ENCODE results near the gene FBXW9. TPM values are rescaled to one million over a fixed set of nuclear protein-coding genes. Genes with fewer than 3 reads are reported as not detected.
A peak's percentile ranks its signal among the peaks of the same experiment; 100 is the strongest.

The FBXW9 gene
- 1 to 10 TPM; 3.8 to 7.5 (median 4.1) TPM for total RNA-seq

DNA sequence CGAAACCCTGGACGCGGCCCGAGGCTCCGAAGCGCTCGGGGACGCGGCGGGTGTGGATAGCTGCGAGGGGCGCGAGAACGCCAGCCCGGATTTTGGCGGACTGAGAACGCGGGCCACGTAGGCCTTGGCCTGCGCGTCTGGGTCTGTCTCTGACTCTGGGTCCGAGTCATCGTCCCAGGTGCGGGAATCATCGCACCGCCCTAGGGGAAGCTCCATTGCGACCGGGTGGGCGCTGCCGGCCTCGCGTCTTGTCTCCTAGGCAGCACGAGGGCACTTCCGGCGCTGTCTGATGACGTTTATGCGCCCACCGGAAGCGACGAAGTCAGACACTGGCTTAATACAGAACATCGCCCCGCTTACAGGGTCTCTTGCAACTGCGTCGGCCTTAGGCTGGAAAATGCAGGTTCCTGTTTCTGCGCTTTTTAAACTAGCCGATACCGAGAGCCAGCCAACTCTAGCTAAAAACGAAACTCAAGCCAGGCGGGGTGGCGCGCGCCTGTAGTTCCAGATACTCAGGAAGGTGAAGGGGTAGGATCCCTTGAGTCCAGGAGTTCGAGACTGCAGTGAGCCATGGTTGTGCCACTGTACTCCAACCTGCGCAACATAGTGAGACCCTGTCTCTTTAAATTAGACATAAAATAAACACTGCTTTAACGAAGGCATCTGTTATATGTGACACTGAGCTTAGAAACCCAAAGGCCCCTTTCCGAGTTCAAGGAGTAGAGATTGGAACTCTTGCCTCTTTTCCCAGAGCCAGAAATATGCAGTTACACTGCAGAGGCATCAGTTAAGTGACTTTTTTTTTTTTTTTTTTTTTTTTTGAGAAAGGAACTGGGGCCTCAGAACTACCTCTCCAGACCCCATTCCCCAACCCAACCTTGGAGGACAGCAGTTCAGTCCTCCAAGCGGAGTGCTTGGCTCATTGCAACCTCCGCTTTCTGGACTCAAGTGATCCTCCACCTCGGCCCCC lies at the start of gene FBXW9:
Gene FBXW9, minus strand, starts transcription at position 266 of the 970 bp plus-strand sequence. Its CDS starts 50 bp downstream, at position 216.
- H3K9me3 ChIP-seq = no peaks in the 10 kb centered on the region
- H3K4me3 ChIP-seq = peak within 1 kb of the TSS; percentile 67 to 90
- TF ChIP-seq POLR2A (IDR thresholded peaks at IDR 0.05) = peak; percentile 51 to 61
- TF ChIP-seq, protein P1, sequence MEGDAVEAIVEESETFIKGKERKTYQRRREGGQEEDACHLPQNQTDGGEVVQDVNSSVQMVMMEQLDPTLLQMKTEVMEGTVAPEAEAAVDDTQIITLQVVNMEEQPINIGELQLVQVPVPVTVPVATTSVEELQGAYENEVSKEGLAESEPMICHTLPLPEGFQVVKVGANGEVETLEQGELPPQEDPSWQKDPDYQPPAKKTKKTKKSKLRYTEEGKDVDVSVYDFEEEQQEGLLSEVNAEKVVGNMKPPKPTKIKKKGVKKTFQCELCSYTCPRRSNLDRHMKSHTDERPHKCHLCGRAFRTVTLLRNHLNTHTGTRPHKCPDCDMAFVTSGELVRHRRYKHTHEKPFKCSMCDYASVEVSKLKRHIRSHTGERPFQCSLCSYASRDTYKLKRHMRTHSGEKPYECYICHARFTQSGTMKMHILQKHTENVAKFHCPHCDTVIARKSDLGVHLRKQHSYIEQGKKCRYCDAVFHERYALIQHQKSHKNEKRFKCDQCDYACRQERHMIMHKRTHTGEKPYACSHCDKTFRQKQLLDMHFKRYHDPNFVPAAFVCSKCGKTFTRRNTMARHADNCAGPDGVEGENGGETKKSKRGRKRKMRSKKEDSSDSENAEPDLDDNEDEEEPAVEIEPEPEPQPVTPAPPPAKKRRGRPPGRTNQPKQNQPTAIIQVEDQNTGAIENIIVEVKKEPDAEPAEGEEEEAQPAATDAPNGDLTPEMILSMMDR (IDR thresholded peaks at IDR 0.05) = peak in 1 of 4 experiments; percentile 22
- no peak for TF ChIP-seq EP300 (IDR thresholded peaks at IDR 0.05)
- TF ChIP-seq POLR2AphosphoS5 (IDR thresholded peaks at IDR 0.05) = peak; percentile 94
- peaks cover 0 to 24% (median 10%) of the 10 kb centered on the region in 3 donors for H3K4me1 ChIP-seq
- H3K27ac ChIP-seq = peak within 1 kb of the TSS; percentile 75 to 93 (median 88)
- WGBS, 2 donors (ENCODE audit: low coverage in 1 of 2) = 5 to 62% methylated on average over 5 to 8 of the region's 59 CpGs
- peaks cover 0 to 37% of the 10 kb centered on the region in 2 donors for H3K36me3 ChIP-seq
- ATAC-seq = peak; percentile 91
- no peaks in the 10 kb centered on the region for H3K27me3 ChIP-seq

DNA sequence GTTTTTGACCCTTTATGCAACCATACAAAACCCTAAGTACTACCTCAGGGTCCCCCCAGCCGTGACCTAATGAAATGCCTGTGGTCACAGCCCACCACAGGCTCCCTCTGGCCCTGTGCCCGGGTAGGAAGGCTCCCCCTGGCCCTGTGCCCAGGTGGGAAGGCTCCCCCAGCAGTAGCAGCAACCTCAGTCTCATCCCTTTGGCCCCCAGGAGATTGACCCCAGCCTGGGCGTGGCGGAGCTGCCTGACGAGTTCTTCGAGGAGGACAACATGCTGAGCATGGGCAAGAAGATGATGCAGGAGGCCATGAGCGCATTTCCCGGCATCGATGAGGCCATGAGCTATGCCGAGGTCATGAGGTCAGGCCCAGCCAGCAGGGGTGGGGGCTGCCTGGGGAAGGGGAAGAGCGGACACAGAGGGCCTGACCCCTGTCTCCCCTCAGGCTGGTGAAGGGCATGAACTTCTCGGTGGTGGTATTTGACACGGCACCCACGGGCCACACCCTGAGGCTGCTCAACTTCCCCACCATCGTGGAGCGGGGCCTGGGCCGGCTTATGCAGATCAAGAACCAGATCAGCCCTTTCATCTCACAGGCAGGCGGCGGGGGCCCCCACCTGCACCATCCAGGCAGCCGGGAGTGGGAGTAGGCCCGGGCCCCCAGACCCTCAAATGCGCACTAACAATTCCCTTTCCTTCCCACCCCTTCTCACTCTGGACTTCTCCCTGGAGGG lies 48.9 kb upstream of the FBXW9 start:
- Histone ChIP-seq H3K27me3 (peaks cover 25% of the 10 kb centered on the region), H3K27ac (no peak overlapping the region), H3K9me3 (peaks cover 0 to 7% (median 0%) of the 10 kb centered on the region in 3 donors), H3K36me3 (peaks cover 0 to 85% of the 10 kb centered on the region in 2 donors), H3K4me3 (no peak overlapping the region), H3K4me1 (no peaks in the 10 kb centered on the region)
- ATAC-seq = no peak
- WGBS, 2 donors (ENCODE audit: low coverage in 1 of 2) = 69% methylated on average over 2 of the region's 22 CpGs; no CpG with 5 or more reads in 1 of the 2 donors
- no peak for TF ChIP-seq EP300 (IDR thresholded peaks at IDR 0.05)
- TF ChIP-seq POLR2AphosphoS5 (IDR thresholded peaks at IDR 0.05) = no peak
- no peak for TF ChIP-seq POLR2A (IDR thresholded peaks at IDR 0.05)

DNA sequence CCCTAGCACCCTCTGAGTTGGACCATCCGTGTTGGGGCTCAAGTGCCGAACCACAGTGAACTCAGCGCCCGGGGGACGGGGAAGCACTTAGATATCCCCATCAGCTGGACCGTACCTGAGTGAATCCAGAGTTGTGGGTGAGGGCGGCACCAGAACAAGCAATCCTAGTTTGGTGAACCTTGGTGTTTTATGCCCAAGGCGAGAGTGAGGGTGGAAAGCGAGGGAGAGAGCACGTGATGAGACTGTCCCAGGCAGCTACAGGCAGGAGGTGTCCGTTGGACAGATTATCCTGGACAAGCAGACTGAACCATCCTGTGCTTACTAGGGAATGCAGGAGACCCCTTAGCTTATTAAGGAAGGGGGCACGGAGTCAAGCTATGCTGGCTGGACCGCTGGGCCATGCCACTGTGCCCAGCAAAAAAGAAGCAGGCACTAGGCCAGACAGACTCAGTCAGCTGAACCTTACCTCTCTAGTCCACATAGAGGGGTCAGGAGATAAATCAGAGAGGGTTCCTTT lies 41.5 kb upstream of the FBXW9 start:
- H3K36me3 ChIP-seq = peaks cover 0 to 46% of the 10 kb centered on the region in 2 donors
- WGBS, 2 donors (ENCODE audit: low coverage in 1 of 2) = 0 to 24% methylated on average over 5 to 7 of the region's 13 CpGs
- H3K4me1 ChIP-seq = peaks cover 4 to 47% (median 20%) of the 10 kb centered on the region in 3 donors
- ATAC-seq = no peak
- H3K4me3 ChIP-seq = peak overlapping the region; percentile 56 to 81
- peak overlapping the region; percentile 51 to 90 (median 84) for H3K27ac ChIP-seq
- no peak for TF ChIP-seq EP300 (IDR thresholded peaks at IDR 0.05)
- no peak for TF ChIP-seq POLR2A (IDR thresholded peaks at IDR 0.05)
- TF ChIP-seq POLR2AphosphoS5 (IDR thresholded peaks at IDR 0.05) = no peak
- TF ChIP-seq, protein P1 (IDR thresholded peaks at IDR 0.05) = no peak
- no peaks in the 10 kb centered on the region for H3K9me3 ChIP-seq
- H3K27me3 ChIP-seq = no peaks in the 10 kb centered on the region

DNA sequence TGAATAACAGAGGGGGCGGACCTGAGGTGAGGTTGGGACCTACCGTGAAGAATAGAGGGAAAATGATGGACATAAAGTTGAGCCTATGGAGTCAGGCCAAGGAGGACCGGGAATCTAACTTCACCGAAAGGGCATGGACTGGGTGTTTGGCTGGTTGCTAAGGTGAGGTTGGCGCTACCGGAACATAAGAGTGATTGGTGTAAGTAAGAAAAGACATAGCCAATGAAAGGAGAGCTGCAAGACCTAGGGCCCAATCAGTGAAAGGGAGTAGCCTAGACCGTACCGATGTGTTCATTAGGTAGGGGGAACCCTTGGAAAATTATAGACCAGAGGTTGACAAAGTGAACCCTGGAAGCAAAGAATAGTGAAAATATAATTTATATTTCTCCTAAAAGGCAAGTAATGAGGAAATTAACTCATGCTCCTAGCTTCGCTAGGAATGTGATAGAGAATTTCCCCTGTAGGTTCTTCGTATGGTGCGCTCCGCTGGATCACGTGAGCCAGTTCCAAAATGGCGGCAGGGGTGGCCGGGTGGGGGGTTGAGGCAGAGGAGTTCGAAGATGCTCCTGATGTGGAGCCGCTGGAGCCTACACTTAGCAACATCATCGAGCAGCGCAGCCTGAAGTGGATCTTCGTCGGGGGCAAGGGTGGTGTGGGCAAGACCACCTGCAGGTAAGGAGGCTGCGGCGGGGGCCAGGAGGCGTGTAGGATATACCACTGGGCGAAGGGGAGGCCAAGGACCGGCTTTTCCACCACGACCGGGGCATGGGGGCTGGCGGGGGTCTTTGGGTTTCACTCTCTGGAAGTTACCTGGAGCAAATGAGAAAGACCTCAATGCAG lies 40.8 kb upstream of the FBXW9 start, which contains the start of gene GET3:
Gene GET3, plus strand, starts transcription at position 503 of the 840 bp plus-strand sequence. Its CDS starts 9 bp downstream, at position 512.
- Histone ChIP-seq H3K9me3 (no peaks in the 10 kb centered on the region), H3K36me3 (peaks cover 0 to 39% of the 10 kb centered on the region in 2 donors), H3K4me1 (peaks cover 4 to 54% (median 26%) of the 10 kb centered on the region in 3 donors), H3K4me3 (peak within 1 kb of the TSS; percentile 56 to 81), H3K27ac (peak within 1 kb of the TSS; percentile 58 to 90 (median 84)), H3K27me3 (no peaks in the 10 kb centered on the region)
- TF ChIP-seq, protein P1 (IDR thresholded peaks at IDR 0.05) = peak in 2 of 4 experiments; percentile 63 to 71
- TF ChIP-seq POLR2A (IDR thresholded peaks at IDR 0.05) (peak; percentile 29 to 47), POLR2AphosphoS5 (IDR thresholded peaks at IDR 0.05) (peak; percentile 56), EP300 (IDR thresholded peaks at IDR 0.05) (no peak)
- WGBS, 2 donors (ENCODE audit: low coverage in 1 of 2) = 1% methylated on average over 18 to 19 of the region's 29 CpGs
- peak; percentile 94 for ATAC-seq
